GM19239 (cell line): Measurements from ENCODE around the gene GPT2.
"Not testable (repeated sequence)": the region's sequence is repeated elsewhere in the genome, so short reads cannot be mapped to it uniquely, and the experiment has no call there.

Experiments used
- DNase-seq: peaks from one replicate; pipeline ENCODE4 v3.0.0; 2011; ENCODE audit warnings: low spot score; ENCODE audit not compliant: insufficient read length
- FAIRE-seq: peaks from 2 replicates; lab custom pipeline; 2011; peaks lifted over from hg19 to GRCh38; lab: Jason Lieb, UNC

GPT2 gene

GRCh38 chr16:46918400-46918799 lies 34.2 kb downstream of the GPT2 start:
- DNase-seq (no peak), FAIRE-seq (no peak)

GRCh38 chr16:46918905-46919792 lies 35.0 kb downstream of the GPT2 start:
- peak; percentile 96 for FAIRE-seq
- peak; percentile 77 for DNase-seq

- DNase-seq: no peak
- FAIRE-seq: peak; percentile 60
Measured at GRCh38 chr16:46920402-46921068, 36.4 kb downstream of the GPT2 start.

- FAIRE-seq: no peak
- no peak for DNase-seq
Measured at GRCh38 chr16:46922239-46922638, 38.1 kb downstream of the GPT2 start.

GRCh38 chr16:46923513-46924295 lies 39.5 kb downstream of the GPT2 start:
- DNase-seq (no peak), FAIRE-seq (no peak)

- no peak for DNase-seq
- FAIRE-seq: no peak
Measured at GRCh38 chr16:46924402-46924801, 40.2 kb downstream of the GPT2 start.

GRCh38 chr16:46926470-46927225 lies 42.5 kb downstream of the GPT2 start:
- FAIRE-seq: no peak
- DNase-seq: no peak

GRCh38 chr16:46927273-46927672 lies 43.1 kb downstream of the GPT2 start:
- DNase-seq (no peak), FAIRE-seq (no peak)

GRCh38 chr16:46928811-46929210 lies 44.6 kb downstream of the GPT2 start:
- FAIRE-seq (no peak), DNase-seq (no peak)

- peak; percentile 94 for FAIRE-seq
- peak; percentile 74 for DNase-seq
Measured at GRCh38 chr16:46929378-46930332, 45.5 kb downstream of the GPT2 start.

GRCh38 chr16:46930861-46931260 lies 46.7 kb downstream of the GPT2 start:
- FAIRE-seq (no peak), DNase-seq (no peak)

GRCh38 chr16:46932802-46933201 lies 48.6 kb downstream of the GPT2 start:
- DNase-seq (no peak), FAIRE-seq (peak; percentile 26)

GRCh38 chr16:46937536-46937935 lies 53.4 kb downstream of the GPT2 start:
- DNase-seq (no peak), FAIRE-seq (no peak)

- not testable (repeated sequence) for FAIRE-seq, DNase-seq
Measured at GRCh38 chr16:46944713-46945112, 60.6 kb downstream of the GPT2 start.

- FAIRE-seq: peak; percentile 95
Measured at GRCh38 chr16:46947900-46948547, 63.9 kb downstream of the GPT2 start.

GRCh38 chr16:46948548-46949166 lies 64.5 kb downstream of the GPT2 start:
- DNase-seq (no peak), FAIRE-seq (peak; percentile 56)

More at GRCh38 chr16:46947900-46948547, 63.9 kb downstream of the GPT2 start:
- peak; percentile 34 for DNase-seq

GRCh38 chr16:46949241-46949892 lies 65.2 kb downstream of the GPT2 start:
- DNase-seq (no peak), FAIRE-seq (peak; percentile 23)
